SU-DHL-6 (cell line): ENCODE results near the gene GID4.

Experiments used
- CTCF ChIP-seq: fragments of 200-600 bp; sonication (generic); IDR thresholded peaks from one replicate; pipeline ENCODE4 v1.5.1; 2017; ENCODE audit warnings: antibody characterized with exemption, mild to moderate bottlenecking, low read length, moderate library complexity; ENCODE audit not compliant: insufficient read depth, poor library complexity, severe bottlenecking
- EZH2phosphoT487 ChIP-seq: fragments of 200-600 bp; sonication (generic), shearing (Covaris generic); conservative IDR thresholded peaks from 2 replicates; pipeline ENCODE4 v1.6.1; 2018; ENCODE audit warnings: mild to moderate bottlenecking, antibody characterized with exemption, low read length, moderate library complexity, mixed read lengths

DNA sequence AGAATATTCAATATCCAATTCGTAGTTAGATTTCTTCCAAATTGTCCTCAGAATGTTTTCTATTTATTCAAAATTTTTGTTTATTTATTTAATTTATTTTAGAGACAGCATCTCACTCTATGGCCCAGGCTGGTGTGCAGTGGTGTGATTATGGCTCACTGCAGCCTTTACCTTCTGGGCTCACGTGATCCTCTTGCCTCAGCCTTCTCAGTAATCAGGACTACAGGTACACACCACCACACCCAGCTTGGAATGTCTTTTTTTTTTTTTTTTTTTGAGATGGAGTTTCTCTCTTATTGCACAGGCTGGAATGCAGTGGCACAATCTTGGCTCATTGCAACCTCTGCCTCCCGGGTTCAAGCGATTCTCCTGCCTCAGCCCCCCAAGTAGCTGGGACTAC lies 45.0 kb downstream of the GID4 start:
- TF ChIP-seq CTCF: no peak
- no peak for TF ChIP-seq EZH2phosphoT487
